H9 (cell line): ENCODE data around the gene HEMGN. TPM values are rescaled to one million over a fixed set of nuclear protein-coding genes. Genes with fewer than 3 reads are reported as not detected.

ENCODE experiments used
- DNase-seq: peaks from one replicate; pipeline ENCODE4 v3.0.0-alpha.2; 2017
- H2AFZ ChIP-seq: one replicate; pipeline ENCODE4 v1.6.1; 2013; ENCODE audit warnings: mild to moderate bottlenecking, low read length, control low read depth, moderate library complexity
- H2AK5ac ChIP-seq: 2 replicates; pipeline ENCODE4 v1.6.1; 2013; ENCODE audit warnings: low read length, control low read depth, mixed read lengths; ENCODE audit not compliant: insufficient read length
- H2BK120ac ChIP-seq: one replicate; pipeline ENCODE4 v1.6.1; 2013; ENCODE audit warnings: low read depth, mild to moderate bottlenecking, low read length, control low read depth, inconsistent platforms; ENCODE audit not compliant: poor library complexity, severe bottlenecking
- H2BK12ac ChIP-seq: 2 replicates; pipeline ENCODE4 v1.6.1; 2013; ENCODE audit warnings: low read length, control low read depth, mixed read lengths, low read depth; ENCODE audit not compliant: insufficient read length
- H2BK15ac ChIP-seq: 2 replicates; pipeline ENCODE4 v1.6.1; 2013; ENCODE audit warnings: low read depth, low read length, control low read depth
- H2BK20ac ChIP-seq: one replicate; pipeline ENCODE4 v1.6.1; 2013; ENCODE audit warnings: low read depth, mild to moderate bottlenecking, low read length, control low read depth, inconsistent platforms; ENCODE audit not compliant: poor library complexity, severe bottlenecking
- H2BK5ac ChIP-seq: 2 replicates; pipeline ENCODE4 v1.6.1; 2013; ENCODE audit warnings: low read length, control low read depth, mixed read lengths; ENCODE audit not compliant: insufficient read length
- H3K14ac ChIP-seq: 2 replicates; pipeline ENCODE4 v1.6.1; 2013; ENCODE audit warnings: low read length, control low read depth; ENCODE audit not compliant: insufficient read depth
- H3K18ac ChIP-seq: 2 replicates; pipeline ENCODE4 v1.6.1; 2013; ENCODE audit warnings: low read depth, mild to moderate bottlenecking, mixed read lengths, low read length, control low read depth; ENCODE audit not compliant: insufficient read length
- H3K23ac ChIP-seq: 2 replicates; pipeline ENCODE4 v1.6.1; 2013; ENCODE audit warnings: low read length, control low read depth, mixed read lengths, low read depth; ENCODE audit not compliant: insufficient read length
- H3K23me2 ChIP-seq: 2 replicates; pipeline ENCODE4 v1.6.1; 2013; ENCODE audit warnings: low read depth, mild to moderate bottlenecking, mixed read lengths, low read length, control low read depth; ENCODE audit not compliant: insufficient read length, poor library complexity, severe bottlenecking
- H3K27ac ChIP-seq: 2 replicates; pipeline ENCODE4 v1.5.1; 2013; ENCODE audit warnings: low read length, control low read depth, mixed read lengths, low read depth; ENCODE audit not compliant: insufficient read length
- H3K27me3 ChIP-seq: 2 replicates; pipeline ENCODE4 v1.6.1; 2013; ENCODE audit warnings: low read length, control low read depth, inconsistent platforms; ENCODE audit not compliant: insufficient read depth
- H3K4ac ChIP-seq: 2 replicates; pipeline ENCODE4 v1.6.1; 2013; ENCODE audit warnings: low read depth, mild to moderate bottlenecking, control low read depth, inconsistent platforms, low read length, moderate library complexity
- H3K4me1 ChIP-seq: 2 replicates; pipeline ENCODE4 v1.6.1; 2013; ENCODE audit warnings: low read length, control low read depth, inconsistent platforms; ENCODE audit not compliant: insufficient read depth
- H3K4me2 ChIP-seq: 2 replicates; pipeline ENCODE4 v1.6.1; 2013; ENCODE audit warnings: low read length, control low read depth, mixed read lengths; ENCODE audit not compliant: insufficient read length, insufficient read depth
- H3K56ac ChIP-seq: 2 replicates; pipeline ENCODE4 v1.6.1; 2013; ENCODE audit warnings: low read depth, mild to moderate bottlenecking, mixed read lengths, low read length, control low read depth; ENCODE audit not compliant: insufficient read length
- H3K79me1 ChIP-seq: 2 replicates; pipeline ENCODE4 v1.6.1; 2013; ENCODE audit warnings: low read depth, mild to moderate bottlenecking, moderate library complexity, low read length, control low read depth, inconsistent platforms; ENCODE audit not compliant: insufficient read depth, poor library complexity, severe bottlenecking
- H3K79me2 ChIP-seq: 2 replicates; pipeline ENCODE4 v1.6.1; 2013; ENCODE audit warnings: low read length, control low read depth, inconsistent platforms; ENCODE audit not compliant: insufficient read depth
- H3K9ac ChIP-seq: 2 replicates; pipeline ENCODE4 v1.6.1; 2013; ENCODE audit warnings: low read length, control low read depth, mixed read lengths; ENCODE audit not compliant: insufficient read length; ENCODE audit errors: extremely low read depth
- H3K9me3 ChIP-seq: one replicate; pipeline ENCODE4 v1.6.1; 2013; ENCODE audit warnings: low read depth, low read length, inconsistent platforms; ENCODE audit not compliant: control insufficient read depth
- H3T11ph ChIP-seq: one replicate; pipeline ENCODE4 v1.6.1; 2013; ENCODE audit warnings: mild to moderate bottlenecking, low read length, control low read depth, inconsistent platforms
- H4K20me1 ChIP-seq: one replicate; pipeline ENCODE4 v1.6.1; 2013; ENCODE audit not compliant: control insufficient read depth, insufficient read length, insufficient read depth
- H4K5ac ChIP-seq: 2 replicates; pipeline ENCODE4 v1.6.1; 2013; ENCODE audit warnings: low read depth, mild to moderate bottlenecking, mixed read lengths, low read length, control low read depth; ENCODE audit not compliant: insufficient read length
- H4K8ac ChIP-seq: replicated peaks from 2 replicates; pipeline ENCODE4 v1.6.1; 2013; ENCODE audit warnings: low read length, control low read depth, mixed read lengths, low read depth; ENCODE audit not compliant: insufficient read length
- H4K91ac ChIP-seq: 2 replicates; pipeline ENCODE4 v1.6.1; 2013; ENCODE audit warnings: low read depth, mild to moderate bottlenecking, moderate library complexity, mixed read lengths, low read length, control low read depth; ENCODE audit not compliant: insufficient read length
- H3K27ac Mint-ChIP-seq, 3 experiments: 2 replicates in 2 of 3; 3 replicates in 1 of 3; pipeline ENCODE4 v1.8.0; 2020 to 2021; ENCODE audit warnings: mixed read lengths in 3 of 3, mild to moderate bottlenecking in 1 of 3, moderate library complexity in 1 of 3
- H3K27me3 Mint-ChIP-seq: 2 replicates; pipeline ENCODE4 v1.8.0; 2021; ENCODE audit warnings: low read depth, mild to moderate bottlenecking, moderate library complexity, mixed read lengths
- H3K36me3 Mint-ChIP-seq, 3 experiments: 2 replicates in 2 of 3; 3 replicates in 1 of 3; pipeline ENCODE4 v1.8.0; 2020 to 2021; ENCODE audit warnings: low read depth in 3 of 3, mixed read lengths in 3 of 3; ENCODE audit not compliant: insufficient read depth in 1 of 3
- H3K4me1 Mint-ChIP-seq, 2 experiments: 2 replicates each; pipeline ENCODE4 v1.8.0; 2020; ENCODE audit warnings: mixed read lengths in 2 of 2
- H3K4me3 Mint-ChIP-seq, 2 experiments: 2 replicates in 1 of 2; 3 replicates in 1 of 2; pipeline ENCODE4 v1.8.0; 2020 to 2021; ENCODE audit warnings: mild to moderate bottlenecking in 2 of 2, mixed read lengths in 2 of 2, moderate library complexity in 1 of 2
- H3K9me3 Mint-ChIP-seq, 2 experiments: 2 replicates in 1 of 2; 3 replicates in 1 of 2; pipeline ENCODE4 v1.8.0; 2020; ENCODE audit warnings: mild to moderate bottlenecking in 2 of 2, mixed read lengths in 2 of 2, moderate library complexity in 1 of 2
- whole genome bisulfite sequencing: extraction: QIAGEN DNeasy Blood & Tissue Kit; methylation state at CpG from one replicate; pipeline ENCODE4 v1.1.7; 2013; ENCODE audit warnings: missing lambda C conversion rate, low lambda C conversion rate, mixed read lengths; ENCODE audit not compliant: insufficient read length; ENCODE audit errors: extremely low coverage; 5-methylcytosine and 5-hydroxymethylcytosine counted together
- total RNA-seq: library from RNA; stranded (reverse); gene quantifications from 2 replicates; pipeline ENCODE4 v1.2.1, GENCODE V29; 2021
- TF ChIP-seq, protein P1 (sequence below): fragments of 200-600 bp; sonication (generic); conservative IDR thresholded peaks from 3 replicates; pipeline ENCODE4 v1.8.0; 2021; ENCODE audit warnings: antibody characterized with exemption, mild to moderate bottlenecking

Gene HEMGN
- total RNA-seq, 1 experiment from 2014 or later: not detected

DNA sequence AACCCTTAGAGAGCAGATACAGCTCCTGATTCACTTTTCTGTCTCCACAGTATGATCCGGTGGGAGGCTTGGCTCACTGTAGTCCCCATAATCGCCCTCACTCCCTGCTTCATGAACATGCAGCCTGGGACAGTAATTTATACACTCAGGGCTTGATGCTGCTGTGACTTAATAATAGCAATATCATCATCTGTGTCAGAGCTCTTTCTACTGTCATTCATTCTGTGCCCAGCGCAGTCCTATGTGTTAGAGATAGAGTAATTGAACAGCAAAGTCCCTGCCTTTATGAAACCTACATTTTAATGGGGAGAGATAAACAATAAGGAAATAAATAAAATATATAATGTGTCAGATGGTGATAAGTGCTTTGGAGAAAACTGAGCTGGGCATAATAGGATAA is 2.8 kb upstream of the HEMGN start:
- Histone ChIP-seq H3K79me2 (no peaks in the 10 kb centered on the region), H4K20me1 (no peaks in the 10 kb centered on the region), H3K4me1 (no peaks in the 10 kb centered on the region), H3K4ac (no peak overlapping the region), H3K4me2 (no peak overlapping the region), H3K79me1 (no peaks in the 10 kb centered on the region), H3K14ac (no peak overlapping the region), H3K9ac (no peak overlapping the region), H3K27ac (no peak overlapping the region), H3K9me3 (no peaks in the 10 kb centered on the region), H2BK12ac (no peak overlapping the region), H4K5ac (no peak overlapping the region), H4K8ac (no peak overlapping the region), H3K18ac (no peak overlapping the region), H4K91ac (no peak overlapping the region), H2BK120ac (no peak overlapping the region), H3T11ph (no peak overlapping the region), H3K27me3 (peaks cover 4% of the 10 kb centered on the region; the same call in 1 of the 2 replicates), H2BK5ac (no peak overlapping the region), H2BK15ac (no peak overlapping the region), H2AFZ (no peak overlapping the region), H2BK20ac (no peak overlapping the region), H2AK5ac (no peak overlapping the region), H3K23me2 (no peaks in the 10 kb centered on the region), H3K23ac (no peak overlapping the region), H3K56ac (no peak overlapping the region)
- H3K27me3 Mint-ChIP-seq: peaks cover 17% of the 10 kb centered on the region
- no peak overlapping the region for H3K4me3 Mint-ChIP-seq
- WGBS: no CpG with 5 or more reads among the region's 3 CpGs
- TF ChIP-seq, protein P1, sequence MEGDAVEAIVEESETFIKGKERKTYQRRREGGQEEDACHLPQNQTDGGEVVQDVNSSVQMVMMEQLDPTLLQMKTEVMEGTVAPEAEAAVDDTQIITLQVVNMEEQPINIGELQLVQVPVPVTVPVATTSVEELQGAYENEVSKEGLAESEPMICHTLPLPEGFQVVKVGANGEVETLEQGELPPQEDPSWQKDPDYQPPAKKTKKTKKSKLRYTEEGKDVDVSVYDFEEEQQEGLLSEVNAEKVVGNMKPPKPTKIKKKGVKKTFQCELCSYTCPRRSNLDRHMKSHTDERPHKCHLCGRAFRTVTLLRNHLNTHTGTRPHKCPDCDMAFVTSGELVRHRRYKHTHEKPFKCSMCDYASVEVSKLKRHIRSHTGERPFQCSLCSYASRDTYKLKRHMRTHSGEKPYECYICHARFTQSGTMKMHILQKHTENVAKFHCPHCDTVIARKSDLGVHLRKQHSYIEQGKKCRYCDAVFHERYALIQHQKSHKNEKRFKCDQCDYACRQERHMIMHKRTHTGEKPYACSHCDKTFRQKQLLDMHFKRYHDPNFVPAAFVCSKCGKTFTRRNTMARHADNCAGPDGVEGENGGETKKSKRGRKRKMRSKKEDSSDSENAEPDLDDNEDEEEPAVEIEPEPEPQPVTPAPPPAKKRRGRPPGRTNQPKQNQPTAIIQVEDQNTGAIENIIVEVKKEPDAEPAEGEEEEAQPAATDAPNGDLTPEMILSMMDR: no peak
- no peak overlapping the region for H3K27ac Mint-ChIP-seq
- no peaks in the 10 kb centered on the region for H3K36me3 Mint-ChIP-seq
- no peaks in the 10 kb centered on the region for H3K4me1 Mint-ChIP-seq
- DNase-seq: no peak
- no peaks in the 10 kb centered on the region for H3K9me3 Mint-ChIP-seq
